ENCODE measurements around the gene MORN1.

- TF ChIP-seq CTCF (IDR thresholded peaks at IDR 0.05): no peak
- TF ChIP-seq POLR2AphosphoS5 (IDR thresholded peaks at IDR 0.05): no peak
- TF ChIP-seq EP300 (IDR thresholded peaks at IDR 0.05): no peak
Observed at GRCh38 chr1:2433936-2434655, 42.7 kb upstream of the MORN1 start.
